ENCODE results near the gene RNF187.

DNA sequence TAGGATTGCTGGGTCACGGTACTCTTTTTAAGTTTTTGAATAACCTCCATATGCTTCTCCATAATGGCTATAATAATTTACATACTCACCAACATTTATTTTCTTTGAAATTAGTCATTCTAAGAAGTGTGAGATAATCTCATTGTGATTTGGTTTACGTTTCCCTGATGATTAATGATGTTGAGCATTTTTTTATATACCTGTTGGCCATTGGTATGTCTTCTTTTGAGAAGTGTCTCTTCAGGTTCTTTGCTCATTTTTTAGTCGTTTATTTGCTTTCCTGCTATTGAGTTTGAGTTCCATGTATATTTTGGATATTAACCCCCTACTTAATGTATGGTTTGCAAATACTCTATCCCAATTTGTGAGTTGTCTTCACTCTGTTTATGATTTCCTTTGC lies 9.3 kb downstream of the RNF187 start:
- TF ChIP-seq, protein P1, sequence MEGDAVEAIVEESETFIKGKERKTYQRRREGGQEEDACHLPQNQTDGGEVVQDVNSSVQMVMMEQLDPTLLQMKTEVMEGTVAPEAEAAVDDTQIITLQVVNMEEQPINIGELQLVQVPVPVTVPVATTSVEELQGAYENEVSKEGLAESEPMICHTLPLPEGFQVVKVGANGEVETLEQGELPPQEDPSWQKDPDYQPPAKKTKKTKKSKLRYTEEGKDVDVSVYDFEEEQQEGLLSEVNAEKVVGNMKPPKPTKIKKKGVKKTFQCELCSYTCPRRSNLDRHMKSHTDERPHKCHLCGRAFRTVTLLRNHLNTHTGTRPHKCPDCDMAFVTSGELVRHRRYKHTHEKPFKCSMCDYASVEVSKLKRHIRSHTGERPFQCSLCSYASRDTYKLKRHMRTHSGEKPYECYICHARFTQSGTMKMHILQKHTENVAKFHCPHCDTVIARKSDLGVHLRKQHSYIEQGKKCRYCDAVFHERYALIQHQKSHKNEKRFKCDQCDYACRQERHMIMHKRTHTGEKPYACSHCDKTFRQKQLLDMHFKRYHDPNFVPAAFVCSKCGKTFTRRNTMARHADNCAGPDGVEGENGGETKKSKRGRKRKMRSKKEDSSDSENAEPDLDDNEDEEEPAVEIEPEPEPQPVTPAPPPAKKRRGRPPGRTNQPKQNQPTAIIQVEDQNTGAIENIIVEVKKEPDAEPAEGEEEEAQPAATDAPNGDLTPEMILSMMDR (conservative IDR thresholded peaks at IDR 0.05 in 1 of 2, IDR thresholded peaks at IDR 0.05 in 1 of 2; ENCODE audit: low read depth in 1 of 2, low read length in 2 of 2), result no peak
- no peak for TF ChIP-seq EZH2 (IDR thresholded peaks at IDR 0.05; ENCODE audit: low read length, missing control alignments)

Measured in fibroblast of lung (primary cell).